Activated B cell treated with CpG ODN at 0.5 μM for 24 hours (primary cell): ENCODE data around the gene PARVB. TPM values are rescaled to one million over a fixed set of nuclear protein-coding genes. Genes with fewer than 3 reads are reported as not detected.
"Not testable (repeated sequence)": the region's sequence is repeated elsewhere in the genome, so short reads cannot be mapped to it uniquely, and the experiment has no call there.

Experiments
- ATAC-seq: fragments of 200-7000 bp; cut with Tn5 transposase; one replicate; pipeline ENCODE4 v1.10.0; 2021; ENCODE audit warnings: low read depth, mild to moderate bottlenecking, moderate library complexity
- CTCF ChIA-PET: fragments of 350-600 bp; sonication (Branson Sonifier 250); formaldehyde crosslinking; loops from one replicate; lab custom pipeline; 2021; ENCODE audit warnings: antibody characterized with exemption; lab: Charles Lee
- POLR2A ChIA-PET: fragments of 350-600 bp; sonication (Branson Sonifier 250); formaldehyde crosslinking; loops from one replicate; lab custom pipeline; 2021; ENCODE audit warnings: antibody characterized with exemption; lab: Charles Lee
- DNase-seq: peaks from one replicate; pipeline ENCODE4 v3.0.0; 2022
- H3K27ac Mint-ChIP-seq: one replicate; pipeline ENCODE4 v1.8.0; 2020; ENCODE audit warnings: mixed read lengths
- H3K27me3 Mint-ChIP-seq: one replicate; pipeline ENCODE4 v1.8.0; 2021; ENCODE audit warnings: mixed read lengths
- H3K36me3 Mint-ChIP-seq: one replicate; pipeline ENCODE4 v1.8.0; 2021; ENCODE audit warnings: low read depth, mixed read lengths
- H3K4me1 Mint-ChIP-seq: one replicate; pipeline ENCODE4 v1.8.0; 2021; ENCODE audit warnings: mixed read lengths
- H3K4me3 Mint-ChIP-seq: one replicate; pipeline ENCODE4 v1.8.0; 2020; ENCODE audit warnings: mild to moderate bottlenecking, mixed read lengths
- H3K9me3 Mint-ChIP-seq: one replicate; pipeline ENCODE4 v1.8.0; 2020; ENCODE audit warnings: mixed read lengths
- intact Hi-C: fragments of 100-400 bp; cut with micrococcal nuclease; formaldehyde crosslinking; loops from one replicate; pipeline ENCODE4 v1.15.1; 2024
- total RNA-seq: library from RNA; stranded (reverse); gene quantifications from 2 replicates; pipeline ENCODE4 v1.2.3, GENCODE V29; 2022
- TF ChIP-seq, protein P1 (sequence below): fragments of 200-600 bp; IDR thresholded peaks from one replicate; pipeline ENCODE4 v1.8.0; 2022; ENCODE audit warnings: antibody characterized with exemption, mild to moderate bottlenecking

Gene PARVB
- total RNA-seq, 1 donor from 2014 or later = 53.5 TPM

DNA sequence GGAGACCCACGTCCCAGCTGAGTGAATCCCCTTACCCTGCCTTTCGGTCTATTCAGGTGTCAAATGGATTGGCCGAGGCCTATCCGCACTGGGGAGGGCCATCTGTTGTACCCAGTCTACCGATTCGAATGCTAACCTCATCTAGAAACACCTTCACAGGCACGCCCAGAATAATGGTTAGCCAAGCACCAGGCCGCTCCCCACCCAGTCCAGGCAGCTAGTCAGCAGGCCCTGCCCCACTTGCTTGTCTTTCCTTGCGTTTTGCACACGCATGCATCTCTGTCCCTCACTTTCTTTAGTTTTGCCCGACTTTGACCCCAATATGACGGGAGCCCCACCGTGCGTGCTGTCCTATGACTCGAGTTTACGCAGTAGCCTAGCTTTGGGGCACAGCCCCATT, 31.7 kb downstream of the PARVB start:
- Mint-ChIP-seq H3K4me1 (peaks cover 19% of the 10 kb centered on the region), H3K9me3 (peaks cover 6% of the 10 kb centered on the region), H3K36me3 (peaks cover 38% of the 10 kb centered on the region), H3K27me3 (no peaks in the 10 kb centered on the region), H3K27ac (no peak overlapping the region), H3K4me3 (no peak overlapping the region)
- ChIA-PET CTCF (no interaction called here), POLR2A (interaction anchor here (0.6 kb wide), 1 partner anchor 12 kb away, joined by 13 read pairs; no protein-coding TSS in a partner anchor)
- ATAC-seq (no peak), DNase-seq (no peak)
- intact Hi-C loops = no loop called here
- TF ChIP-seq, protein P1, sequence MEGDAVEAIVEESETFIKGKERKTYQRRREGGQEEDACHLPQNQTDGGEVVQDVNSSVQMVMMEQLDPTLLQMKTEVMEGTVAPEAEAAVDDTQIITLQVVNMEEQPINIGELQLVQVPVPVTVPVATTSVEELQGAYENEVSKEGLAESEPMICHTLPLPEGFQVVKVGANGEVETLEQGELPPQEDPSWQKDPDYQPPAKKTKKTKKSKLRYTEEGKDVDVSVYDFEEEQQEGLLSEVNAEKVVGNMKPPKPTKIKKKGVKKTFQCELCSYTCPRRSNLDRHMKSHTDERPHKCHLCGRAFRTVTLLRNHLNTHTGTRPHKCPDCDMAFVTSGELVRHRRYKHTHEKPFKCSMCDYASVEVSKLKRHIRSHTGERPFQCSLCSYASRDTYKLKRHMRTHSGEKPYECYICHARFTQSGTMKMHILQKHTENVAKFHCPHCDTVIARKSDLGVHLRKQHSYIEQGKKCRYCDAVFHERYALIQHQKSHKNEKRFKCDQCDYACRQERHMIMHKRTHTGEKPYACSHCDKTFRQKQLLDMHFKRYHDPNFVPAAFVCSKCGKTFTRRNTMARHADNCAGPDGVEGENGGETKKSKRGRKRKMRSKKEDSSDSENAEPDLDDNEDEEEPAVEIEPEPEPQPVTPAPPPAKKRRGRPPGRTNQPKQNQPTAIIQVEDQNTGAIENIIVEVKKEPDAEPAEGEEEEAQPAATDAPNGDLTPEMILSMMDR = no peak

DNA sequence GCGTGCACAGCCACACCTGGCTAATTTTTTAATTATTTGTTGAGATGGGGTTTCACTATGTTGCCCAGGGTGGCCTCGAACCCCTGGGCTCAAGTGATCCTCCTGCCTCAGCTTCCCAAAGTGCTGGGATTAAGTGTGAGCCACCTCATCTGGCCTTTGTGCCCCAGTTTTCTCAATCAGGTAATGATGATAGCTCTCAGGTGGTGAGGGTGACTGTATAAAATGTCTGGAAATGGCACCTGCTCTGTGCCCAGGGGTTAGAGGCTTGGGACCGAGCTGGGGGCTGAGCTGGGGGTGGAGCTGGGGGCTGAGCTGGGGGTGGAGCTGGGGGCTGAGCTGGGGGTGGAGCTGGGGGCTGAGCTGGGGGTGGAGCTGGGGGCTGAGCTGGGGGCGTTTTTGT, 32.5 kb downstream of the PARVB start:
- Mint-ChIP-seq H3K36me3 (peaks cover 31% of the 10 kb centered on the region), H3K4me1 (peaks cover 12% of the 10 kb centered on the region)
- H3K9me3 Mint-ChIP-seq, intact Hi-C loops, H3K27me3 Mint-ChIP-seq, H3K4me3 Mint-ChIP-seq, DNase-seq, CTCF ChIA-PET, H3K27ac Mint-ChIP-seq, ATAC-seq: not testable (repeated sequence)
- POLR2A ChIA-PET = interaction anchor here (0.6 to 1.4 kb wide), 3 partner anchors 8 to 14 kb away, joined by 3 to 13 read pairs (median 4); no protein-coding TSS in a partner anchor

DNA sequence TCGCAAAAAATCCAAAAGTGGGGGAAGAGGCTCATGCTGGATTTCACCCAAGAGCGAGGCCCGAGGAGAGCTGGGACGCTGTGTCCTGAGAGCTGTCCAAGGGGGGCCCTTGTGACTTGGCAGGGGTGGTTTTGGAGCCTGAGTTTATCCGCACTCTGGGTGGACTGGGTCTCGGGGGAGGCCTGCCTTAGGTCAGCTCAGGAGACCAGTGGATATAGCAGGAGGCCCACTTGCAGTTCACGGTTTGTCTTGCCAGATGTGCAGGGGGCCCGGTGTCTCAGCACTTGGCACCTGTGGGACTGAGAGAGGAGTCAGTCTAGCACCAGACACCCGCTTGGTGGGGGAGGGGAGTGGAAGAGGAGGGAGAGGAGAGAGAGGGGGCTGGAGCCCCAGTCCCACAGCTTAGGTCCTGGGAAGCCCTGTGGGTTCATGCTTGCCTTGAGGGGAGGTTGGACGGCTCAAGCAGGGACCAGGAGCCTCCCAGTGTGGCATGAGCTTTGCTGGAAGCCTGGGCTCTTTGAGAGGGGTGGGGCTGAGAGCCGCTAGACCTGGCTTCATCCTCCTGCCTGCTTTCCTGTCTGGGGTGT, 33.4 kb downstream of the PARVB start:
- intact Hi-C loops = no loop called here
- no peak overlapping the region for H3K27ac Mint-ChIP-seq
- POLR2A ChIA-PET = interaction anchor here (1.2 to 1.4 kb wide), 2 partner anchors 9 to 15 kb away, joined by 3 to 4 read pairs; no protein-coding TSS in a partner anchor
- H3K4me3 Mint-ChIP-seq = no peak overlapping the region
- ATAC-seq (no peak), DNase-seq (no peak)
- peaks cover 23% of the 10 kb centered on the region for H3K36me3 Mint-ChIP-seq
- no peaks in the 10 kb centered on the region for H3K27me3 Mint-ChIP-seq
- TF ChIP-seq, protein P1 = no peak
- H3K9me3 Mint-ChIP-seq = peaks cover 6% of the 10 kb centered on the region
- CTCF ChIA-PET = interaction anchor here (0.7 kb wide), 1 partner anchor 64 kb away, joined by 3 read pairs; no protein-coding TSS in a partner anchor
- H3K4me1 Mint-ChIP-seq = peaks cover 16% of the 10 kb centered on the region

DNA sequence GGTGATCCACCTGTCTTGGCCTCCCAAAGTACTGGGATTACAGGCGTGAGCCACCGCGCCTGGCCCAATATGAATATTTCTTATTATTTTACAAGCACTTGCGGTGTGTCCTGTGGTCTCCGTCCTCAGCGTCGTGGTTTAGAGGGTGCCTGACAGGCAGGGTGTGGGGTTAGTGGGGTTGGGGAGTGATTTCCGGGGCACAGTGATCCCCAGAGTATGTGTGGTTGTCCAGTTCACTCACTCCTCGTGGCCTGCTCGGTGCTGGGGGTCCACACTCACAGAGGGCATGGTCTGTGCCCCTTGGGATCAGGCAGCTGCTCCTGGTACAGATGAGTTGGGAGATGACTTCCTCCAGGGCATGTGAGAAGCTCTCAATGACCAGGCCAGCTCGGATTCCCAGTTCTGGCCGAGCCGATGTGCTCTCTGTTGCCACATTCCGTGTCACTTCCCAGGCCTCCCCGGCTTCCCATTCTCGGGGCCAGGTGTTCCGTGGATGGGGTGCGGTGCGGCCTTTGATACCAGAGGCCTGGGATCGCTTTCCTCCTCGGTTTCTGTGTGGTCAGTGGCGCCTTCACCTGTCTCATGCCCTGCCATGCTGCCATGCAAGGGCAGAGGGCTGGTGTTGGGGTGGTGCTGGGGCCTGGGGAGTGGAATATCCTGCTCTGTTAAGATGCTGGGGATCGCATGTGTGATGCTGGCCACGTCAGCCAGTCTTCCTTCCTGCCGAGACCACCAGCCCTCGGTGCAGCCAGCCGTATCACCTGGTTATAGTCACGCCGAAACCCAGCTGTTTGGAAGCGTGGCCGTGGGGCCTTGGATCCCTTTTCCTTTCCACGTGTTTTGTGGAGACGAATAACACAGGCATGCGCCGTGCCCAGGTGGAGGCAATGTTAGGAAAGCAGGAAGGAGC, 39.6 kb downstream of the PARVB start:
- Mint-ChIP-seq H3K4me1 (peaks cover 58% of the 10 kb centered on the region), H3K36me3 (peaks cover 13% of the 10 kb centered on the region), H3K9me3 (peaks cover 6% of the 10 kb centered on the region), H3K27me3 (no peaks in the 10 kb centered on the region), H3K27ac (peak overlapping the region; percentile 80), H3K4me3 (peak overlapping the region; percentile 70)
- TF ChIP-seq, protein P1 = no peak
- ChIA-PET CTCF (interaction anchor here (1.2 to 3.2 kb wide), 2 partner anchors 18 to 70 kb away, joined by 4 to 11 read pairs; no protein-coding TSS in a partner anchor), POLR2A (interaction anchor here (1.0 to 2.8 kb wide), 3 partner anchors 38 to 117 kb away, joined by 3 to 34 read pairs (median 3); partner anchors contain the start of genes PARVB and PARVG)
- no peak for DNase-seq
- intact Hi-C loops = loop anchor here (1.0 kb wide), 1 partner anchor 36 kb away; no protein-coding TSS in a partner anchor
- peak; percentile 50 for ATAC-seq

DNA sequence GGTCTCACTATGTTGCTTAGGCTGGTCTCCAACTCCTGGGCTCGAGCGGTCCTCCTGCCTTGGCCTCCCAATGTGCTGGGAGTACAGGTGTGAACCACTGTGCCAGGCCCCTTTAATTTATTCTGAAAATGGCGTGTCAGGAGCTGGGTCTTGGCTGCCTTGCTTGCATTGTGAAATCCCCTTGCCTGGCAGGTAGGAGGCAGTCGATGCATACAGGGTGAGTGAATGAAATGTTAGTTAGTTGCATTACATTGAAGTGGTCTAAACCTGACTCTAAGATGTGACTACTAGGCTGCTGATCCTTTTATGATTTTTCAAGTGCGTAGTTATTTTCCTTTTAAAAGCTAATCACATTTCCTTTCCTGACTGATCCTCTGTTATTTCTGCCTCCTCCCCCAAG, 42.9 kb downstream of the PARVB start:
- no peaks in the 10 kb centered on the region for H3K27me3 Mint-ChIP-seq
- H3K4me1 Mint-ChIP-seq = peaks cover 70% of the 10 kb centered on the region
- ATAC-seq (no peak), DNase-seq (no peak)
- H3K27ac Mint-ChIP-seq = peak overlapping the region; percentile 21
- TF ChIP-seq, protein P1 = no peak
- H3K4me3 Mint-ChIP-seq = peak overlapping the region; percentile 7
- H3K9me3 Mint-ChIP-seq = no peaks in the 10 kb centered on the region
- H3K36me3 Mint-ChIP-seq = no peaks in the 10 kb centered on the region
- ChIA-PET CTCF (interaction anchor here (4.1 to 4.2 kb wide), 2 partner anchors 15 to 74 kb away, joined by 22 to 41 read pairs; no protein-coding TSS in a partner anchor), POLR2A (no interaction called here)
- intact Hi-C loops = loop anchor here (5.0 kb wide), 1 partner anchor 115 kb away; the partner anchor contains the start of gene PARVG
